ENCODE measurements around the gene PLEKHD1.
"Not testable (repeated sequence)": the region's sequence is repeated elsewhere in the genome, so short reads cannot be mapped to it uniquely, and the experiment has no call there.

The PLEKHD1 gene

DNA sequence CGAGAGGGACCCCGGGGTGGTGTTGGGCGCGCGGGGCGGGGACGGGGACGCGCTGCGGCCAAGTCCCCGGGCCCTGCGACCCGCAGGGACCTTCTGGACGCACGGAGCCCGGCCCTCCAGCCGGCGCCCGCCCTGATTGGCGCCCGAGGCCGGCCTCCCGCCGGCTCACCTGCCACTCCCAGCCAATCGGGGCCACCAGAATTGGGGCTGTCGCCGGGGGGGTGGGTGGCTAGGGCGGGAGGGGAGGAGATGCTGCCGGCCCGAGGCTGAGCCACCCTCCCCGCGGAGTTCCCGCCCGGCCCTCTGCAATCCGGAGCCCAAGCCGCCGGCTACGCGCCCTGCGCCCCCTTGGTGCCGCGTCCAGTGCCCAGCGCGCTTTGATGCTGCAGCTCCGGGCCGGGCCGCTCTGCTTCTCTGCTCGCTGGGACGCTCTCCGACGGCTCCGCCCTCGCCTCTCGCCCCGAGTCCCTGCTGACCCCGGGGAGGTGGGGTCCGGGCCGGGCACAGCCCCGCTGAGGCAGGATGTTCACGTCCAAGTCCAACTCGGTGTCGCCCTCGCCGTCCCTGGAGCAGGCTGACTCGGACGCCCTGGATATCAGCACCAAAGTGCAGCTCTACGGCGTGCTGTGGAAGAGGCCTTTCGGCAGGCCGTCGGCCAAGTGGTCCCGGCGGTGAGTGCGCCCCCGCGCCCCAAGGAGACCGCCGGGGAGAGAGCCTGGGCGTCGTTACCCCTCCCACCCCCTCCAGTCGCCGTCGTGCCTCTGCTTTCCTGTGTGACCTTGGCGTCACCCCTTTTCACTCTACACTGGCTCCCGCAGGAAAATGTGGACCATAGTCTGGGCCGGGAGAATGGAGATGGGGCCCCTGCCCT is at the start of gene PLEKHD1:
Gene PLEKHD1, plus strand, starts transcription at position 285 of the 871 bp plus-strand sequence. Its CDS starts 238 bp downstream, at position 523.
- DNase-seq, result no peak

DNA sequence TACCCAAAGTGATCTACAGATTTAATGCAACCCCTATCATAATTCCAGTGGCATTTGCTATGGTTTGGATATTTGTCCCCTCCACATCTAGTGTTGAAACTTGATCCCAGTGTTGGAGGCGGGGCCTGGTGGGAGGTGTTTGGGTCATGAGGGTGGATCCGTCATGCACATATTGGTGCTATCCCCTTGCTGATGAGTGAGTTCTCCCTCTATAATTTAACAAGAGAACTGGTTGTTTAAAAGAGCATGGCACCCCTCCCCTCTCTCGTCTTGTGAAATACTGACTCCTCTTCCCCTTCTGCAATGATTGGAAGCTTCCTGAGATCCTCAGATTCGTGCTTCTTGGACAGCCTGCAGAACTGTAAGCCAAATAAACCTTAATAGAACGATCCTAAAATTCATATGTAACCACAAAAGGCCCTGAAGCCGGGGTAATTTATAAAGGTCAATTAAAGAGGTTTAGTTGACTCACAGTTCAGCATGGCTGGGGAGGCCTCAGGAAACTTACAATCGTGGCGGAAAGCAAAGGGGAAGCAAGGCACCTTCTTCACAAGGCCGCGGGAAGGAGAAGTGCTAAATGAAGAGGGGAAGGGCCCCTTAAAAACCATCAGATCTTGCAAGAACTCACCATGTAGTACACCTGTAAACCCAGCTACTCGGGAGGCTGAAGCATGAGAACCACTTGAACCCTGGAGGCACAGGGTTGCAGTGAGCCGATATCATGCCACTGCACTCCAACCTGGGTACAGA is 44.8 kb upstream of the PLEKHD1 start:
- DNase-seq, result no peak

- no peak for DNase-seq
Observed at GRCh38 chr14:69441948-69442347, 42.6 kb upstream of the PLEKHD1 start.

DNA sequence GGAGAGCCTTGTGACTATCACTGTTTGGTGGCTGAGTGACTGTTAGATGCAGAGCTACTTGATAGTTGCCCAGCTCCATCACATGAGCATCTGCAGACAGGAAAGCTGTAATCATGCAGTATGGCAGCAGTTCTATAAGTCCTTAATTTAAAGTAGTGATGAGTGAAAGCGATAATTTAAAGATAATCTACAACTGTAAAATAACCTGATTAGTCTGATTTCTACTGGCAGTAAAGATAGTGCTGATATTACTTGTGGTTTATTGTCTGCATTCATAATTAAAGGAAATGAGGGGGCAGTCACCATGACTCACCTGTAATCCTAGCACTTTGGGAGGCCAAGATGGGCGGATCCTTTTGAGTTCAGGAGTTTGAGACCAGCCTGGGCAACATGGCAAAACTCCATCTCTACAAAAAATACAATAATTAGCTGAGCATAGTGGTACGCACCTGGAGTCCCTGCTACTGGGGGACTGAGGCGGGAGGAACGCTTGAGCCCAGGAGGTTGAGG is 41.2 kb upstream of the PLEKHD1 start:
- no peak for DNase-seq

DNA sequence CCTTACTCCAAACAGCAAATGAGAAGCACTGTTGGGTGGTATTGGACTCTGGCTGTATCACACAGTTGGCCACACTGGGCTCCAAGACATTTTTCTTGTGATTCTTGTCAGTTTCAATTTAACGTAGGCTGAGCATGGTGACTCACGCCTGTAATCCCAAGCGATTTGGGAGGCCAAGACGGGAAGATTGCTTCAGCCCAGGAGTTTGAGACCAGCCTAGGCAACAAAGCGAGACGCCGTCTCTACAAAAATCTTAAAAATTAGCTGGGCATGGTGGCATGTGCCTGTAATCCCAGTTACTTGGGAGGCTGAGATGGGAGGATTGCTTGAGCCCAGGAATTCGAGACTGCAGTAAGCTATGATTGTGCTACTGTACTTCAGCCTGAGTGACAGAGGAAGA is 35.3 kb upstream of the PLEKHD1 start:
- no peak for DNase-seq

- DNase-seq, result no peak
Observed at GRCh38 chr14:69451941-69452340, 32.6 kb upstream of the PLEKHD1 start.

GRCh38 chr14:69458350-69458749 is 26.2 kb upstream of the PLEKHD1 start:
- DNase-seq, result no peak

- no peak for DNase-seq
Observed at GRCh38 chr14:69459122-69459521, 25.4 kb upstream of the PLEKHD1 start.

GRCh38 chr14:69460093-69460701 is 24.3 kb upstream of the PLEKHD1 start:
- peak; percentile 2 to 71 for DNase-seq

- no peak for DNase-seq
Observed at GRCh38 chr14:69464379-69464778, 20.1 kb upstream of the PLEKHD1 start.

DNA sequence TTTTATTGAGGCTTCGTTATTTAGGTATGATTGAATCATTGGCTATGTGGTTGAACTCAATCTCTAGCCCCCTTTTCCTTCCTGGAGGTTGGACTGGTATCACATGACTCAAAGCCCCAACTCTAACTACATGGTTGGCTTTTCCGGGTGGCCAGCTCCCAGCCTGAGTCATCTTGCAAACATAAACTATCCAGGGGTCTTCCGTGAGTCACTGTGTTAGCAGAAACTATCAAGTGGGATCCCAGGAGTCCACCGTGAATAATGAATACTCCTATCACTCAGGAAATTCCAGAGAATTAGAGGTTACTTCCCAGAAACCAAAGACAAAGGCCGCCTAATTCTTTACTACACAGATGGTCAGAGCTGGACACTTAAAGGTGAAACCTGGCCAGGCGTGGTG is 19.7 kb upstream of the PLEKHD1 start:
- DNase-seq, result no peak

- DNase-seq, result no peak
Observed at GRCh38 chr14:69468949-69469348, 15.6 kb upstream of the PLEKHD1 start.

GRCh38 chr14:69471436-69471835 is 13.1 kb upstream of the PLEKHD1 start:
- no peak for DNase-seq

DNA sequence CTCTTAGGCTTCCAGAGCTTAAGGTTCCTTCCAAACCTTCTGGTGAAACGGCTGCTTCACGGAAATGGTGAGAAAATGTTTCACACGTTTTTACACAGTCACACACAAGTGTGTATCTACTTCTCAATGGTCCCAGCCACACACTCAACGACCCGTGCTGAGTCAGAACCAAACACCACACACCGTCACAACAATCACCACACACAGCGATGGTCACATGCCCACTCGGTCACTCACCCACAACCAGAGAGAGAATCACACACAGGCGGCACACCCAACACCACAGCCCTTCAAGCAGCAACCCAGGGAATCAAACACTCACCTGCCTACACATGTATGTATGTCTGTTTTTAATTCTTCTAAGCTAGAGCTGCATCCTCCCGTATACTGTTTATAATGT is 12.6 kb upstream of the PLEKHD1 start:
- no peak for DNase-seq

DNA sequence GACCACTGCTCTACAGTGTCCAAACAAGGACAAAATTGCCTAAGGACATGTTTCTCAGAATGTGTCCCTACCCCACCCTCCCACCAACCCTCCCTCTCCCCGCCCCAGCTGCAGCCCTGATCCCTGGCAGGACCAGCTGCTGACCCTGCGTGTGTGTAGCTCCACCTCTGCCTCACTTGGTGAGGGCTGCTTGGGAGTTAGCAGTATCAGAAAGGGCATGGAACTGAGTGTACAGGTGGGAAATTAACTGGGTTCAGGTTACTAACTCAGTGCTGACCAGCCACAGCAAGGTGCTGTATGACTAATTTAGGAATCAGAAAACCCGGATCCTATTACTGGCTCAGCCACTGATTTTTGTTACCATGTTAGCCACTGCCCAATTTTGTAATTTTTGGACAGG is 11.3 kb upstream of the PLEKHD1 start:
- no peak for DNase-seq

DNA sequence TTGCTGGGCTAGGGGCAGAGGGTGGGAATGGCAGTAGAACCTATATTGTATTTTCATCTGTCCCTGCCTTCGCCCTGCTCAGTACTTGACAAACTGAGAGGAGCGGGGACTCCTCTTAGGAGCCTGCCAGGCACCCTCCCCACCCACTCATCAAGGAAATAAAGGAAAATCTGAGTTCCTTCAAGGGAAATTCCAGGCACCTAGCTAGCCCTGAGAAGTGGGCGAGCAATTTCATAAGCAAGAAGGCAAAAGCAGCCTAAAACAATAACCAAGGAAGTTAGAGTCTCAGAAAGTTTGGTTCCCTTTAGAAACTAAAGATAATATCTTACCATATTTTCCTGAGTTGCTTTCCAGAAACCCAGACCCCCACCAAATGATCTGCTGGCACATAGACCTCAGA is 10.6 kb upstream of the PLEKHD1 start:
- no peak for DNase-seq

DNA sequence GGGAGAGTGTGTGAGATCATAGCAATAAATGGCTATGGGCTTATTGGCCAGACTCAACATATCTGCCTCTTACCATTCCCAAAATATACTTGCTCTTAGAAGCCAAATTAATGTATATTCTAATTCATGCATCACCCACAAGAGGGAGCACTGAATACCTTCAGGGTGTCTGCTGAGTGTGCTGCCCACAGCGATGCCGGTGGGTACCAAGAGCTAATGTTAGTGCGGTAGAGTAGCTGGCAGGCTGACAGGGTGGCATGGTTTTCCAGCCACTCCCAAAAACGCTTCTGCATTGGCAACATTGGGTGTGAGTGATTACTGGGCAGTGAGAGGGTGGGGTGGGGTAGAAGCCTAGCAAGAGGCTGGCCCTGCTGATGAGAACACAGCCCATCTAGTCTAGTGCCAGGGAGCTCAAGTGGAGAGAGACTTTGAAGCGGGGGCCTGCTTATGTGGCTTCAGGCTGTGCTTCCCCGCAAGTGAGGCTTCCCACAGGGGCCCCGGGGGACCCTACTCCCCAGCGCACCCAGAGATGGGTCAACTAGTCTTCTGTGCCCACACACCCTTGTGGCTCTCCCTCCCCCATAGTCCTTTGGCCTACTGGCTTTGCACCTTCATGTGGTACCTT is 9.2 kb upstream of the PLEKHD1 start:
- DNase-seq, result no peak

GRCh38 chr14:69476824-69477450 is 7.6 kb upstream of the PLEKHD1 start:
- not testable (repeated sequence) for DNase-seq

GRCh38 chr14:69478055-69478454 is 6.5 kb upstream of the PLEKHD1 start:
- not testable (repeated sequence) for DNase-seq

DNA sequence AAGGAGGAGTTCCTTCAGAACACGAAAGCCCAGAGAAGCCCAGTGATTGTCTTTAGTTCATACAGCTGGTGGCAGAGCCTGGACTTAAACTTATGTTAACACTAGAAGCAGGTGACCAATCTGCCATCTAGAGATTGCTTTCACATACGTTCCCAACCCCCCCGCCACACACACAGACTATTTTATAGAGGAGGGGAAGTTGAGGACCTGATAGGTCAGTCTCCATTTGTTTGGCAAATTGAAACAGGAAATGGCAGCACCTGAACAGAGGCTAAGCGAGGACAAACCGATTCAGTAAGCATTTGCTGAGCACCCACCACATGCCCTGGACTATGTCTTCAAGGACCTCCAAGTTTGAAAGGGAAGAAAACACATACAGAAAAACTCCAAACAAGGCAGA is 4.8 kb upstream of the PLEKHD1 start:
- DNase-seq, result no peak

DNA sequence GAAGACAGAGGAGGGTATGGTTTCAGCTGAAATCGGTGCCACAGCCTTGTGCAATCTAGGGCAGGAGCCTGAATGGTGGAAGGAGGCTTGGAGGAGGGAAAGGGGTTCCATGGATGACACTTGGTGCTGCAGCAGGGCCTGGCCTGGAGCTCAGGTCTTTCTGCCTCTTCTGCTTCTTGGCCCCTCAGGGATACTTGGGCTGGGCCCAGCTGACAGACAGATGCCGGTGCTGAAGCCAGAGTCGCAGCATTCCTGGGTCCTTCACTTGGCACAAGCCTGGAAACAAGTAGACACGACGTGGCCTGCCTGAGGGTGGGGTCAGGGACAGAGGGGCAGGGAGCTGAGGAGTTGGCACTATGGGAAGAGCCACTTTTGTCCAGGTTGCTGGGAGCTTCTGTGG is 4.4 kb upstream of the PLEKHD1 start:
- no peak for DNase-seq

- no peak for DNase-seq
Observed at GRCh38 chr14:69481815-69482568, 2.5 kb upstream of the PLEKHD1 start.
